Trophoblast cell (in vitro differentiated cells and primary cell): ENCODE measurements around the gene TMEM171.

Experiments used
- DNase-seq, 2 donors: peaks; one replicate each; pipeline ENCODE4 v3.0.0-alpha.2; 2016
- H2AFZ ChIP-seq: 2 replicates; pipeline ENCODE4 v1.6.1; 2013; ENCODE audit warnings: low read length, moderate library complexity, mild to moderate bottlenecking; ENCODE audit not compliant: insufficient read depth, poor library complexity
- H2AK5ac ChIP-seq: 2 replicates; pipeline ENCODE4 v1.6.1; 2013; ENCODE audit warnings: mild to moderate bottlenecking, low read length
- H2BK120ac ChIP-seq: 2 replicates; pipeline ENCODE4 v1.6.1; 2013; ENCODE audit warnings: low read length, mild to moderate bottlenecking, moderate library complexity; ENCODE audit not compliant: insufficient read depth, poor library complexity
- H2BK12ac ChIP-seq: 2 replicates; pipeline ENCODE4 v1.6.1; 2013; ENCODE audit warnings: mild to moderate bottlenecking, low read length, moderate library complexity
- H2BK5ac ChIP-seq: 2 replicates; pipeline ENCODE4 v1.6.1; 2013; ENCODE audit warnings: low read length, low read depth, moderate library complexity, mild to moderate bottlenecking; ENCODE audit not compliant: poor library complexity
- H3K14ac ChIP-seq: 2 replicates; pipeline ENCODE4 v1.6.1; 2013; ENCODE audit warnings: mild to moderate bottlenecking, low read length
- H3K18ac ChIP-seq: 2 replicates; pipeline ENCODE4 v1.6.1; 2013; ENCODE audit warnings: mild to moderate bottlenecking, low read length
- H3K23ac ChIP-seq: 2 replicates; pipeline ENCODE4 v1.6.1; 2013; ENCODE audit warnings: low read length
- H3K27ac ChIP-seq: 2 replicates; pipeline ENCODE4 v1.5.1; 2013; ENCODE audit warnings: low read depth, mild to moderate bottlenecking, inconsistent platforms, low read length, moderate library complexity
- H3K27me3 ChIP-seq: 2 replicates; pipeline ENCODE4 v1.6.1; 2013; ENCODE audit warnings: inconsistent platforms, mild to moderate bottlenecking, low read length, moderate library complexity; ENCODE audit not compliant: insufficient read depth
- H3K36me3 ChIP-seq, 2 experiments: 1 replicate in 1 of 2; 2 replicates in 1 of 2; pipeline ENCODE4 v1.6.1; 2013; ENCODE audit warnings: low read length in 2 of 2, mild to moderate bottlenecking in 2 of 2, moderate library complexity in 1 of 2; ENCODE audit not compliant: insufficient read depth in 2 of 2, control insufficient read depth in 1 of 2
- H3K4ac ChIP-seq: 2 replicates; pipeline ENCODE4 v1.6.1; 2013; ENCODE audit warnings: low read depth, mild to moderate bottlenecking, low read length, moderate library complexity
- H3K4me1 ChIP-seq, 2 experiments: 1 replicate in 1 of 2; 2 replicates in 1 of 2; pipeline ENCODE4 v1.6.1; 2013; ENCODE audit warnings: low read length in 2 of 2, mild to moderate bottlenecking in 2 of 2, moderate library complexity in 1 of 2; ENCODE audit not compliant: insufficient read depth in 2 of 2, control insufficient read depth in 1 of 2
- H3K4me2 ChIP-seq: 2 replicates; pipeline ENCODE4 v1.6.1; 2013; ENCODE audit warnings: inconsistent platforms, mild to moderate bottlenecking, low read length, moderate library complexity
- H3K4me3 ChIP-seq: 2 replicates; pipeline ENCODE4 v1.5.1; 2013; ENCODE audit warnings: mild to moderate bottlenecking, low read depth, low read length, inconsistent platforms
- H3K79me1 ChIP-seq: one replicate; pipeline ENCODE4 v1.6.1; 2013; ENCODE audit warnings: low read length
- H3K79me2 ChIP-seq: 2 replicates; pipeline ENCODE4 v1.6.1; 2013; ENCODE audit warnings: low read length, mild to moderate bottlenecking; ENCODE audit not compliant: control insufficient read depth, insufficient read depth, poor library complexity
- H3K9ac ChIP-seq: 2 replicates; pipeline ENCODE4 v1.6.1; 2013; ENCODE audit warnings: mild to moderate bottlenecking, low read length
- H3K9me3 ChIP-seq: 2 replicates; pipeline ENCODE4 v1.6.1; 2013; ENCODE audit warnings: low read depth, mild to moderate bottlenecking, control low read depth, inconsistent platforms, low read length; ENCODE audit not compliant: insufficient read depth
- H4K12ac ChIP-seq: 2 replicates; pipeline ENCODE4 v1.6.1; 2013; ENCODE audit warnings: low read depth, mild to moderate bottlenecking, low read length, moderate library complexity
- H4K8ac ChIP-seq: 2 replicates; pipeline ENCODE4 v1.6.1; 2013; ENCODE audit warnings: low read depth, mild to moderate bottlenecking, low read length, moderate library complexity
- H4K91ac ChIP-seq: one replicate; pipeline ENCODE4 v1.6.1; 2013; ENCODE audit warnings: low read depth, mild to moderate bottlenecking, low read length, moderate library complexity
- WGBS: extraction: QIAGEN DNeasy Blood & Tissue Kit; methylation state at CpG from one replicate; pipeline ENCODE4 v1.1.7; 2013; ENCODE audit warnings: missing lambda C conversion rate; ENCODE audit not compliant: insufficient read length, insufficient coverage; ENCODE audit errors: extremely low coverage; 5-methylcytosine and 5-hydroxymethylcytosine counted together

Gene TMEM171

GRCh38 chr5:73176250-73176649 is 55.9 kb downstream of the TMEM171 start:
- H2BK120ac ChIP-seq = no peak overlapping the region
- no peak overlapping the region for H4K12ac ChIP-seq
- WGBS = no CpG with 5 or more reads among the region's 2 CpGs
- no peak overlapping the region for H3K23ac ChIP-seq
- no peak overlapping the region for H2BK5ac ChIP-seq
- no peak overlapping the region for H3K9ac ChIP-seq
- no peak overlapping the region for H3K27ac ChIP-seq
- no peaks in the 10 kb centered on the region for H3K27me3 ChIP-seq
- no peak overlapping the region for H3K4me2 ChIP-seq
- H2AFZ ChIP-seq = no peak overlapping the region
- H4K8ac ChIP-seq = no peak overlapping the region
- no peaks in the 10 kb centered on the region for H3K36me3 ChIP-seq
- no peak overlapping the region for H2BK12ac ChIP-seq
- H3K79me2 ChIP-seq = no peaks in the 10 kb centered on the region
- H3K4me1 ChIP-seq = no peaks in the 10 kb centered on the region
- H3K4ac ChIP-seq = no peak overlapping the region
- H3K14ac ChIP-seq = no peak overlapping the region
- no peaks in the 10 kb centered on the region for H3K79me1 ChIP-seq
- no peak overlapping the region for H3K4me3 ChIP-seq
- no peaks in the 10 kb centered on the region for H3K9me3 ChIP-seq
- no peak overlapping the region for H3K18ac ChIP-seq
- no peak for DNase-seq
- H2AK5ac ChIP-seq = no peak overlapping the region
- H4K91ac ChIP-seq = no peak overlapping the region

- no peaks in the 10 kb centered on the region for H3K27me3 ChIP-seq
- H3K4me3 ChIP-seq = no peak overlapping the region
- H2BK5ac ChIP-seq = no peak overlapping the region
- no peak overlapping the region for H2AFZ ChIP-seq
- H3K79me2 ChIP-seq = no peaks in the 10 kb centered on the region
- H3K4me1 ChIP-seq = no peaks in the 10 kb centered on the region
- H3K4me2 ChIP-seq = no peak overlapping the region
- H3K14ac ChIP-seq = no peak overlapping the region
- no CpG with 5 or more reads among the region's 5 CpGs for WGBS
- no peak overlapping the region for H3K18ac ChIP-seq
- H4K12ac ChIP-seq = no peak overlapping the region
- no peaks in the 10 kb centered on the region for H3K9me3 ChIP-seq
- no peak overlapping the region for H3K23ac ChIP-seq
- no peak overlapping the region for H2BK120ac ChIP-seq
- no peak overlapping the region for H2BK12ac ChIP-seq
- no peak overlapping the region for H3K4ac ChIP-seq
- H3K36me3 ChIP-seq = no peaks in the 10 kb centered on the region
- DNase-seq = no peak
- no peaks in the 10 kb centered on the region for H3K79me1 ChIP-seq
- no peak overlapping the region for H3K27ac ChIP-seq
- no peak overlapping the region for H4K8ac ChIP-seq
- H3K9ac ChIP-seq = no peak overlapping the region
- H2AK5ac ChIP-seq = no peak overlapping the region
- no peak overlapping the region for H4K91ac ChIP-seq
Observed at GRCh38 chr5:73178265-73178664, 57.9 kb downstream of the TMEM171 start.

GRCh38 chr5:73179730-73180129 is 59.4 kb downstream of the TMEM171 start:
- peaks cover 2% of the 10 kb centered on the region for H3K9me3 ChIP-seq
- no peak overlapping the region for H2AK5ac ChIP-seq
- H2BK5ac ChIP-seq = no peak overlapping the region
- no peaks in the 10 kb centered on the region for H3K36me3 ChIP-seq
- no peak overlapping the region for H3K27ac ChIP-seq
- H3K23ac ChIP-seq = no peak overlapping the region
- no peak overlapping the region for H3K4me2 ChIP-seq
- no peak overlapping the region for H2AFZ ChIP-seq
- no peaks in the 10 kb centered on the region for H3K4me1 ChIP-seq
- H3K79me1 ChIP-seq = no peaks in the 10 kb centered on the region
- H4K91ac ChIP-seq = no peak overlapping the region
- H3K14ac ChIP-seq = no peak overlapping the region
- WGBS = no CpG with 5 or more reads among the region's 3 CpGs
- no peak overlapping the region for H4K12ac ChIP-seq
- no peak overlapping the region for H3K18ac ChIP-seq
- no peak overlapping the region for H3K9ac ChIP-seq
- H3K27me3 ChIP-seq = no peaks in the 10 kb centered on the region
- no peak for DNase-seq
- no peak overlapping the region for H4K8ac ChIP-seq
- no peak overlapping the region for H3K4ac ChIP-seq
- H2BK12ac ChIP-seq = no peak overlapping the region
- H2BK120ac ChIP-seq = no peak overlapping the region
- no peak overlapping the region for H3K4me3 ChIP-seq
- H3K79me2 ChIP-seq = no peaks in the 10 kb centered on the region

GRCh38 chr5:73180566-73180965 is 60.2 kb downstream of the TMEM171 start:
- no peak overlapping the region for H4K12ac ChIP-seq
- H3K27me3 ChIP-seq = no peaks in the 10 kb centered on the region
- H3K27ac ChIP-seq = no peak overlapping the region
- H3K4me2 ChIP-seq = no peak overlapping the region
- H3K79me1 ChIP-seq = no peaks in the 10 kb centered on the region
- H2BK12ac ChIP-seq = no peak overlapping the region
- no peak overlapping the region for H2BK120ac ChIP-seq
- H3K4ac ChIP-seq = no peak overlapping the region
- no peak overlapping the region for H3K4me3 ChIP-seq
- no peak for DNase-seq
- H2AFZ ChIP-seq = no peak overlapping the region
- H3K36me3 ChIP-seq = no peaks in the 10 kb centered on the region
- peaks cover 2% of the 10 kb centered on the region for H3K9me3 ChIP-seq
- no peak overlapping the region for H4K91ac ChIP-seq
- H3K23ac ChIP-seq = no peak overlapping the region
- H3K4me1 ChIP-seq = no peaks in the 10 kb centered on the region
- no peak overlapping the region for H3K18ac ChIP-seq
- H3K9ac ChIP-seq = no peak overlapping the region
- H2BK5ac ChIP-seq = no peak overlapping the region
- H3K14ac ChIP-seq = no peak overlapping the region
- no peaks in the 10 kb centered on the region for H3K79me2 ChIP-seq
- no peak overlapping the region for H2AK5ac ChIP-seq
- H4K8ac ChIP-seq = no peak overlapping the region
